NCI-H748 (cell line): ENCODE measurements around the gene CITED4.
A peak's percentile ranks its signal among the peaks of the same experiment; 100 is the strongest.
"Not testable (repeated sequence)": the region's sequence is repeated elsewhere in the genome, so short reads cannot be mapped to it uniquely, and the experiment has no call there.

Source experiments
- DNase-seq: peaks from one replicate; lab custom pipeline; 2025; ENCODE audit not compliant: unreplicated experiment; lab: John Stamatoyannopoulos, UW

CITED4 gene, protein sequence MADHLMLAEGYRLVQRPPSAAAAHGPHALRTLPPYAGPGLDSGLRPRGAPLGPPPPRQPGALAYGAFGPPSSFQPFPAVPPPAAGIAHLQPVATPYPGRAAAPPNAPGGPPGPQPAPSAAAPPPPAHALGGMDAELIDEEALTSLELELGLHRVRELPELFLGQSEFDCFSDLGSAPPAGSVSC

DNA sequence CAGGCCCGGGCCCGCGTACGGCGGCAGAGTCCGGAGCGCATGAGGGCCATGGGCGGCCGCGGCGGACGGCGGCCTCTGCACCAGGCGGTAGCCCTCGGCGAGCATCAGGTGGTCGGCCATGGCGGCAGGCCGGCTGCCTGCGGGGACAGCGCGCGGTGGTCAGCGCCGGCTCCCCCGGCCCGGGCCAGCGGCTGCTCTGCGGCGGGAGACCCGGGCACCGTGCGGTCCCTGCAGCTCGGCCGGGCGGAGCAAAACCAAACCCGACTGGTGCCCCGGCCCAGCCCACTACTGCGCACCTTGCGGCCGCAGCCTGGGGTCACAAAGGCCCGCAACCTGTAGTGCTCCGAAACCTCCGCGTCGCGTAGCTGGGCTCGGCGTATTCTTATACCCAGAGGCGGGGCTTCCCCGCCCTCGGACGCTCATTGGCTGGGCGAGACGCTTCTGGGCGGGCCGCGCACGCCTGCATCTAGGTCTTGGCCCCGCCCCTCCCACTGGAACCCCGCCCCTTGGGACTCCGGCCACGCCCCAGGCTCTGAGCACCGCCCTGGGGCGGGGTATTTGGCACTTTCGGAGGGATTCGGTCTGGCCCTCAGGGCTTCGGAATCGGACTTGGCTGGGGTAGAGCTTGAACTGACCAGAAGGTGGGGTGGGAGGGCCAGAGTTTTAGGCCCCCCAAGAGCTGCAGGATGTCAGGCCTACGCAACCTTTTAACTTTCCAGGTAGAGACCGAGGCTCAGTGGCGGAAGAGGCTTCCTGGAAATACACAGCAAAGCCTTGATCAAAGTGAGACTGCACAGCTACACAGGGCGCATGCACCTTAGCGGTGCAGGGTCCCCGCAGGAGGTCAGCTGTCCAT, at the start of gene CITED4:
CITED4 (minus strand) TSS at position 356 of the 856 bp plus-strand sequence; CDS start at position 120, 236 bp downstream.
- peak; percentile 100 for DNase-seq

DNA sequence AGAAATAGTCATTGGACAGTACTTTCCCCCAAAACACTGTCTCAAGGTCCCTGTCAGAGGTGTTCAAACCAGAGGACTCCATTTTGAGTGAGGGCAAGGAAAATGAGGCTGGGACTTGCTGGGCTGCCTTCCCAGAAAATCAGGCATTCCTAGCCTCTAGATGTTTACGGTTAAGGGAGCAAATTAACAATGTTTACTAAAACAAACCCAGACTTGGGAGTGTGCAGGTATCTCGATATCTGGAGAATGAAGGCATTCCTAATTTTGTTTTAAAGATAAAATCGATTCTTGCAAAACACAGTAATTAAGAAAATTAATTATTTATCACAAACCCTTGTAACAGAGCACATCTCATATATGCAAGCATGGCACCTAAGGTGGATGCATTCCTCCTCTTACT, 48.9 kb upstream of the CITED4 start:
- DNase-seq: no peak

GRCh38 chr1:40909281-40909680, 47.1 kb upstream of the CITED4 start:
- DNase-seq: no peak

- no peak for DNase-seq
These were observed 46.2 kb upstream of the CITED4 start for GRCh38 chr1:40908350-40908749.

GRCh38 chr1:40907899-40908298, 45.7 kb upstream of the CITED4 start:
- DNase-seq: no peak

- DNase-seq: no peak
These were observed 44.7 kb upstream of the CITED4 start for GRCh38 chr1:40906781-40907400.

DNA sequence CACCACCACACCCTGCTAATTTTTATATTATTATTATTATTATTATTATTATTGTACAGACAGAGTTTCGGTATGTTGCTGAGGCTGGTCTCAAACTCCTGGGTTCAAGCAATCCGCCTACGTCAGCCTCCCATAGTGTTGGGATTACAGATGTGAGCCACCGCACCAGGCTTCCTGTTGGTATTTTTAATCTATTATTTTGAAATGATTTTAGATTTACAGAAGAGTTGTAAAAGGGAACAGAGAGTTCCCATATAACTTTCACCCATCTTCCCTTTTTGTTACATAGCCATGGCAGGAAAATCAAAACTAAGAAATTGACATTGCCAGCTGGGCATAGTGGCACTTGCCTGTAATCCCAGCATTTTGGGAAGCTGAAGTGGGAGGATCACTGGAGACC, 42.9 kb upstream of the CITED4 start:
- no peak for DNase-seq

GRCh38 chr1:40903106-40903505, 40.9 kb upstream of the CITED4 start:
- DNase-seq: no peak

- no peak for DNase-seq
These were observed 40.0 kb upstream of the CITED4 start for GRCh38 chr1:40901886-40902852.

DNA sequence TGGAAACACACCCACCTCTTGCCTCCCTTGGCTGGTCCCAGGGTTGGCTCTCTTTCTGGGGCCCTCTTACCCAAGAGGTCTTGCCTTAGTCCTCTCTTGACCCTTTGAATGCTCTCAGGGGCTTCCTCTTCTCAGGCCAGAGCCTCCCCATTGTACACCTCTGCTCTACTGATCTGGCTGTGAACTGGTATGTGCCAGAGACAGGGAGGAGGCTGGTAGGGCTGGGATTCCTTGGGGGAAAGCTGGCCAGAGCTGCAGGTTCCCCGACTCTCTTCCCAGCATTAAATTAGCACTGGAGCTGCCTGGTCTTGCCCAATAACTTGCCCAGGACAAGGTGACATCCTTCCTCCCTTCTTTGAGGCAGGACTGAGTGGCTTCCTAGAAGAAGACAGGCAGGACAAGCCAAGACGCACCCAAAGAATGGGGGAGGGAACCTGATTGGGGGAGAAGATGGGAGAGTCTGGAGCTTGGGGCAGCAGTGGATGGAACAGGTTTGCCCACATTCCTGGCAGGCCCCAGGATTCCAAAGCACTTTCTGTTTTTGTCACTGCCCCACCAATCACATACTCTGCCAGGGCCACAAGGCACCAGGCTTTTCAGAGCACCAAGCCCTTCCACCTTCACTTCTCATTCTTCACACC, 37.2 kb upstream of the CITED4 start:
- no peak for DNase-seq

DNA sequence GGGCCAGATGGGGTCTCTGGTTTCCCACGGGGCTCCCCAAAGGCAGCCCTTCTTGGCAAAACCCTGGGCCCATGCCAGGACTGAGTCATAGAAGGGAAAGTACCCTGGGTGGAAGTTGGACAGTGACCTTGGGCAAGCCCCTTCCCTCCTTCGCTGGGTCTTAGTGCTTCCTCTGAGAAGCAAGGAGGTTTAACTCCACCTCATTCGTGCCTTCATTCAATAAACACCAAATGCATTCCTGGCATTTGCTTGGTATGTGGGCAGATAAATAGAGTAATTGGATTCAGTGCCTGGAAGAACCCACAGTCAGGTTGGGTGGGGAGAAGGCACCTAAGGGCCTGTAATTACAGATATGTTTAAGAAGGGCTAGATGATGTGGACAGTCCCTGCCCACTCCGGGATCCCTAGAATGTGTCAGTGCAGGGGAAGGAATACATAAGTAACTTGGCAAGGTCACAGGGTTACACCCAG, 36.3 kb upstream of the CITED4 start:
- DNase-seq: no peak

- no peak for DNase-seq
These were observed 35.4 kb upstream of the CITED4 start for GRCh38 chr1:40897513-40897912.

GRCh38 chr1:40896482-40896881, 34.3 kb upstream of the CITED4 start:
- DNase-seq: no peak

DNA sequence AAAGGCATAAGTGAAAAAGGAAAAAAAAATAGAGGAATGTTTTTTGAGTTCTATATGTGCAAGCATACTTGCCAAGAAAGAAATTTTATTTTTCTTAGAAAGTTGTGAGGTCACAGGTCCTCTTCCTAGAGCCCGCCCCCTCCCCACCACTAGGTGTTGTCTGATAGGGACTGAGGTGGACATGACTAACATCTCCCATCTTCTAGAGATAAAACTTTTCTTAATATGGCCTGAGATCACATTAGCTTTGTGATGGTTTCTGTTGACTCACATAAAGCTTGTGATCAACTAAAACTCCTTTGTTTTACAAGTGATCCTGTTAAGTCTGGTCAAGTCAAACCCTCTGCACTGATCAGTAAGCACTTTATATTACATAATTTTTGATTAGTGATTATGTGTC, 33.4 kb upstream of the CITED4 start:
- no peak for DNase-seq

- DNase-seq: not testable (repeated sequence)
These were observed 32.7 kb upstream of the CITED4 start for GRCh38 chr1:40894858-40895257.

- no peak for DNase-seq
These were observed 32.3 kb upstream of the CITED4 start for GRCh38 chr1:40894455-40894854.

- DNase-seq: no peak
These were observed 31.8 kb upstream of the CITED4 start for GRCh38 chr1:40893946-40894345.

DNA sequence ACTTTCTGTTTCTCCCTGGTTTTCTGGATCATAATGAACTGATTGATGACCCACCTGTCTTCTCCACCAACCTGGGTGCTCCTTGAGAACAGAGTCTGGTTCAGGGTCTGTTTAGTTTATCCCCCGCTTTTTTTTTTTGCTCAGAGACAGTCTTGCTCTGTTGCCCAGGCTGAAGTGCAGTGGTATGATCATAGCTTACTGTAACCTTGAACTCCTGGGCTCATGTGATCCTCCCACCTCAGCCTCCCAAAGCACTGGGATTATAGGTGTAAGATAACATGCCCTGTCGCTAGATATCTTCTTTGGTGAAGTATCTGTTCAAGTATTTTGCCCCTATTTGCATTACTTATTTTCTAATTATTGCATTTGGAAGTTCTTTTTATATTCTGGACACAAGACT, 30.2 kb upstream of the CITED4 start:
- no peak for DNase-seq

DNA sequence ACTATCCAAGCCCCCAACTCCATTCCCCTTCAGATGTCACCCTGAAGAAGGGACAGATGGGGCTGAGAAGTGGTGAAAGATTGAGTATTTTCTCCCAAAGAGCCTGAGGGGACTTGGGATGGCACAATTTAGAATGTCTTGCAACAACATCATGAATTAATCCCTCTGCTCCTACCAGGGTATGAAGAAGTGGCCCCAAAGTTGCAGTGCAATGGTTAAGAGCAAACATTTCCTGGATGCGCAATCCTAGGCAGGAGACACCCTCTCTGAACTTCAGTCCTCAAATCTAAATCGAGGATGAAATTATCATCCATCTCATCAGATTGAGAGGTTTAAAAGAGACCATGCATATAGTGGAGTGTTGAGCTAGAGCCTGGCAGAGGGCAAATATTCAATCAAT, 28.6 kb upstream of the CITED4 start:
- DNase-seq: no peak

DNA sequence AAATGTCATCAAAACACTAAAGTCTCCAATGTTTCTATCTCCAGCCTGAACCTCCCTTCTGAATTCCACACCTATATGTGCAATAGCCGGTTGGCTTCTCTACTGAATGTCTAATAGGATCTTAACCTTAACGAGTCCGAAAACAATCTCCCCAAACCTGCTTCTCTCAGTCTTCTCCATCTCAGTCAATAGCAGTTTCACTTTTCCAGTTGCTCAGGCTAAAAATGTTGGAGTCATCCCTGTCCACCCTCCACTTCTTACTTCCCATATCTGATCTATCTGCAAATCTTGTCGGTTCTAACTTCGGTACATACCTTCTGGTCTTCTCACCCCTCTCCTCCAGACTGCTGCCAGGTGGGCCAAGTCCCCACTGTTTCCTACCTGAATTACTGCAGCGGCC, 25.5 kb upstream of the CITED4 start:
- no peak for DNase-seq
